SU-DHL-6 (cell line): ENCODE results near the gene CD151.

Experiments used
- CTCF ChIP-seq: fragments of 200-600 bp; sonication (generic); IDR thresholded peaks from one replicate; pipeline ENCODE4 v1.5.1; 2017; ENCODE audit warnings: antibody characterized with exemption, mild to moderate bottlenecking, low read length, moderate library complexity; ENCODE audit not compliant: insufficient read depth, poor library complexity, severe bottlenecking
- EZH2phosphoT487 ChIP-seq: fragments of 200-600 bp; sonication (generic), shearing (Covaris generic); conservative IDR thresholded peaks from 2 replicates; pipeline ENCODE4 v1.6.1; 2018; ENCODE audit warnings: mild to moderate bottlenecking, antibody characterized with exemption, low read length, moderate library complexity, mixed read lengths

GRCh38 chr11:871472-871871 is 38.7 kb downstream of the CD151 start:
- TF ChIP-seq CTCF (no peak), EZH2phosphoT487 (no peak)
